GM10248 (cell line): Measurements from ENCODE around the gene LRRK1.

Experiments used
- CTCF ChIA-PET: fragments of 300-600 bp; sonication (Branson Sonifier 250); formaldehyde crosslinking; extraction: SDS; loops from one replicate; lab custom pipeline; 2021; ENCODE audit warnings: antibody characterized with exemption; lab: Yijun Ruan, JAX
- POLR2A ChIA-PET: fragments of 350-650 bp; sonication (Branson Sonifier 250); formaldehyde crosslinking; extraction: SDS; loops from one replicate; lab custom pipeline; 2020; ENCODE audit warnings: antibody characterized with exemption; lab: Yijun Ruan, JAX
- DNase-seq: peaks from one replicate; pipeline ENCODE4 v3.0.0; 2012; ENCODE audit errors: extremely low spot score
- TF ChIP-seq, protein P1 (sequence below): IDR thresholded peaks from 2 replicates; pipeline ENCODE4 v1.5.1; 2012; ENCODE audit warnings: mild to moderate bottlenecking, low read depth; ENCODE audit errors: extremely low read depth, missing control alignments, control extremely low read depth

The LRRK1 gene

GRCh38 chr15:100909565-100909964, 9.6 kb upstream of the LRRK1 start:
- ChIA-PET POLR2A (no interaction called here), CTCF (interaction anchor here (0.8 to 17.0 kb wide), 3 partner anchors 8 to 95 kb away, joined by 4 to 550 read pairs (median 8); no protein-coding TSS in a partner anchor)
- TF ChIP-seq, protein P1, sequence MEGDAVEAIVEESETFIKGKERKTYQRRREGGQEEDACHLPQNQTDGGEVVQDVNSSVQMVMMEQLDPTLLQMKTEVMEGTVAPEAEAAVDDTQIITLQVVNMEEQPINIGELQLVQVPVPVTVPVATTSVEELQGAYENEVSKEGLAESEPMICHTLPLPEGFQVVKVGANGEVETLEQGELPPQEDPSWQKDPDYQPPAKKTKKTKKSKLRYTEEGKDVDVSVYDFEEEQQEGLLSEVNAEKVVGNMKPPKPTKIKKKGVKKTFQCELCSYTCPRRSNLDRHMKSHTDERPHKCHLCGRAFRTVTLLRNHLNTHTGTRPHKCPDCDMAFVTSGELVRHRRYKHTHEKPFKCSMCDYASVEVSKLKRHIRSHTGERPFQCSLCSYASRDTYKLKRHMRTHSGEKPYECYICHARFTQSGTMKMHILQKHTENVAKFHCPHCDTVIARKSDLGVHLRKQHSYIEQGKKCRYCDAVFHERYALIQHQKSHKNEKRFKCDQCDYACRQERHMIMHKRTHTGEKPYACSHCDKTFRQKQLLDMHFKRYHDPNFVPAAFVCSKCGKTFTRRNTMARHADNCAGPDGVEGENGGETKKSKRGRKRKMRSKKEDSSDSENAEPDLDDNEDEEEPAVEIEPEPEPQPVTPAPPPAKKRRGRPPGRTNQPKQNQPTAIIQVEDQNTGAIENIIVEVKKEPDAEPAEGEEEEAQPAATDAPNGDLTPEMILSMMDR = no peak
- DNase-seq = no peak

DNA sequence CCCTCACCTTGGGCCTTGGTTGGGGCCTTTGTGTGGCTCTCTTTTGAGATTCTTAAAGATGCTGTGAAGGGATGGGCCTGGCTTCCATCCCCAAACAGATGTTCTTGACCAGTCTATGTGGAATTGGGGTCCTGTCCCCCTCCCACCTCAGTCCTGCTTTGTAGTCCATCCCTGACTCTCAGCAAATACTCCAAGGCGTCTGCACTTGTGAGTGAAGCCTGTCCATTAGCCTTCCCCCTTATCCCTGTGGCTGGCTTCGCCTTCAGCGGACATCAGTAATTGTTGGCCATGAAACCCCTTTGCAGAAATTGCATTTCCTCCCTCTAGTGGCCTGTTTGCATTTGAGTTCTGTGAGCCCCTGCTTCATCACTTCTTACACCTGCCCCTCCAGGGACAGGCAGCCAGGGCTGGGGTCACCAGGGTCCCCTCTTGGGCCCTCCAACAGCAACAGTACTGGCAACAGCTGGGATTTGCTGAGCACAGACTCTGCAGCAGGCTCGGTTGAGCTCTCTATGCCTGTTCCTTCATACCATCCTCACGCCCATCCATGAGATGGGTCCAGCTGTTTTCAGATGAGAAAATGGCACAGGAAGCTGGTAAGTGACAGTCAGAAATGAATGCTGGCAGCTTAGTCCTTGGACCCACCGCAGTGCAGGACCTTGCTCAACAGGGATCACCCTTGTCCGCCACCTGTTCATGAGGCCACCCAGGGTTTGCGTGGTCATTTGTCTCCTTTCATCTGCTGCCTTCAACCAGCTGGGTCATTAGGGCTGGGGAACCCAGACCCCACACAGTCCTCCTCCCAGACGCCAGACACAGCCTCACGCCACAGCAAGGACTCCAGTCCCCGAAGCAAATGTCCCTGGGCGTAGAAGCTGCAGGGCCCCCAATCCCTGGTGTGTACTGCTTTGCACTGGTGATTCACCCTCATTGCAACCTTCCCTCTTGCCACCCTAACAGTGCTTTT, 8.9 kb upstream of the LRRK1 start:
- ChIA-PET POLR2A (interaction anchor here (0.6 kb wide), 1 partner anchor 275 kb away, joined by 5 read pairs; no protein-coding TSS in a partner anchor), CTCF (interaction anchor here (0.8 to 17.0 kb wide), 3 partner anchors 8 to 94 kb away, joined by 4 to 550 read pairs (median 8); no protein-coding TSS in a partner anchor)
- TF ChIP-seq, protein P1 = no peak
- DNase-seq = no peak

DNA sequence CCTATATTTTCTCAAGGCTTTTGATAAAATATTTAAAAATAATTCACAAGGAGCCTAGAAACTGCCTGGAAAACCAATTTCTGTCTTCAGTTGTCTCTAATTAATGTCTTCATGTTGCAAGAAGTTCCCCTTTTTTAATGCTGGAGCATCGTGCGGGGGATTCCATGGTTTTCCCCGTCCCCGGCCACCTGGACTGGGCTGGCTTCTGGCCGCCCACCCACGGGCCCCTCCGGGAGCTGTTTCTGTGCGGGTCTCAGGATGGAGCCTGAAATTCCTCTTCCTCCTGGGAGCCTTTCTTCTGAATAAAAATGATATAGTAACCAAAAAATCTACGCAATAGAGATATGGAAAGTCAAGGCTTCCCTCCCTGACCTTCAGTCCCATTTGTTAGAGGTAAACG, 8.1 kb upstream of the LRRK1 start:
- ChIA-PET CTCF (interaction anchor here (1.0 to 17.0 kb wide), 3 partner anchors 14 to 93 kb away, joined by 5 to 550 read pairs (median 8); no protein-coding TSS in a partner anchor), POLR2A (no interaction called here)
- DNase-seq = no peak
- TF ChIP-seq, protein P1 = no peak

GRCh38 chr15:100913961-100914360, 5.2 kb upstream of the LRRK1 start:
- TF ChIP-seq, protein P1 = no peak
- ChIA-PET CTCF (interaction anchor here (1.6 to 17.0 kb wide), 2 partner anchors 90 to 101 kb away, joined by 3 to 550 read pairs; no protein-coding TSS in a partner anchor), POLR2A (no interaction called here)
- no peak for DNase-seq

DNA sequence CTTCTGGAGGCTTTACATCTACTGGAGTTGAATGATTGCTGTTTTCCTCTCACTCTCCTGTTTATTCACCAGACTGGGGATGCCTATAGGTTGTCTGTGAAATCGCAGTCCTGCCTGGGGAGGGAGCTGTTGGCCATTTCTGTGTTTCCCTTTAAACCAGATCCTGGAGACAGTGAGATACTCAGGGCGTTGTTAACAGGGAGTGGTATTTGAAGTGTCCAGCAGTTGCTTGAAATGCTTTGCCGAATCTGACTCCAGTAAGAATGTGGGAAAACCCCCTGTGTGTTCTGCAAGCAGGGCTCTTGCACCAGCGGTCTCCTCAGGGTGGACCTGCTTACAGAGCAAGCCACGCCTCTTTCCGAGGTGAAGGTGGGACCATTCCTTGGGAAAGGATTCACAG, 4.3 kb upstream of the LRRK1 start:
- ChIA-PET CTCF (interaction anchor here (1.3 to 17.0 kb wide), 4 partner anchors 9 to 101 kb away, joined by 3 to 550 read pairs (median 30); no protein-coding TSS in a partner anchor), POLR2A (no interaction called here)
- TF ChIP-seq, protein P1 = no peak
- DNase-seq = no peak

DNA sequence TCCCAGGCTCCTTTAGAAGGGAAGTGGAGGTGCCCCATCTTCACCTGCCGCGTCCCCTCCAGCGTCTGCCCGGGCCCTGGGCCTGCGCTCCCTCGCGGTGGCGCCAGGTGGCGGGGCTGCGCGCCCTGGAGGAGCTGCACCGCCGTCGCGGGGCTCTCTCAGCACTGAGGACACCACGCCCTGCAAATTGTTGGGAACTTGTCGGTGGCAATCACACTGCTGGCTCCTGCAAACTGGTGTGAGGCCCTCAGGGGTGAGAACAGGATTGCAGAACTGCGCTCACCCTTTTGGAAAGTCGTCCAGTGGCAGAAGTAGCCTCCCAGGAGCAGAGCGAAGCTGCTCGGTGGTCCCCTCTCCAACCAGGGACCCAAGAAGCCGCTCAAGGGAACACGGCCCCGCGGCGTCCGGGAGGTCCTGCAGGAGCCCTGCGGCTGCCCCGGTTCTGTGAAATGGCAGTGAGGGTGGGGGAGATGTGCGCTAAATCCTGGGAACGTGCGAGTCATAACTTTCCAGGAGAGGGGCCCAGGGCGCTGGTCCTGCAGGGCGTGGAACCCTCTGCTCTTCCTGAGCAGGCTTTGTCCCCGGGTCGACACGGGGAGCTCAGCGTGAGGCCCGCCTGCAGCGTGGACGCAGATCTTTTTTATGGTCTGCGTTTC, 995 bp upstream of the LRRK1 start:
- peak; percentile 90 for DNase-seq
- POLR2A ChIA-PET = interaction anchor here (1.0 to 1.1 kb wide), 3 partner anchors 9 to 89 kb away, joined by 3 read pairs; no protein-coding TSS in a partner anchor

More for the DNA sequence above, 995 bp upstream of the LRRK1 start:
- TF ChIP-seq, protein P1 = peak; percentile 99
- CTCF ChIA-PET = interaction anchor here (0.6 to 17.0 kb wide), 56 partner anchors 9 to 394 kb away, joined by 3 to 550 read pairs (median 4); partner anchors contain the start of gene ALDH1A3
